G401 (cell line): Measurements from ENCODE around the gene GPA33. TPM values are rescaled to one million over a fixed set of nuclear protein-coding genes. Genes with fewer than 3 reads are reported as not detected.
A peak's percentile ranks its signal among the peaks of the same experiment; 100 is the strongest.

Experiments
- DNase-seq: peaks from one replicate; pipeline ENCODE4 v3.0.0-alpha.2; 2015; ENCODE audit warnings: low spot score
- in situ Hi-C: cut with HindIII; loops from 2 replicates; pipeline ENCODE4 v1.10.0; 2016; ENCODE audit warnings: low sequenced_read_pairs, mixed read lengths
- total RNA-seq: library from RNA; depleted of rRNA; stranded (reverse); fragments of >200 nt; shearing (Covaris generic); gene quantifications from 2 replicates; pipeline ENCODE4 v1.2.3, GENCODE V29; 2014

GPA33 gene
- total RNA-seq, 1 experiment from 2014 or later = 1.1 TPM

- in situ Hi-C loops = no loop called here
- DNase-seq = no peak
These were observed 30.7 kb upstream of the GPA33 start for GRCh38 chr1:167120899-167121298.

- in situ Hi-C loops = no loop called here
- DNase-seq = no peak
These were observed 29.5 kb upstream of the GPA33 start for GRCh38 chr1:167119696-167120095.

GRCh38 chr1:167118188-167118587, 28.0 kb upstream of the GPA33 start:
- in situ Hi-C loops = no loop called here
- DNase-seq = no peak

GRCh38 chr1:167117225-167117624, 27.0 kb upstream of the GPA33 start:
- no peak for DNase-seq
- in situ Hi-C loops = no loop called here

DNA sequence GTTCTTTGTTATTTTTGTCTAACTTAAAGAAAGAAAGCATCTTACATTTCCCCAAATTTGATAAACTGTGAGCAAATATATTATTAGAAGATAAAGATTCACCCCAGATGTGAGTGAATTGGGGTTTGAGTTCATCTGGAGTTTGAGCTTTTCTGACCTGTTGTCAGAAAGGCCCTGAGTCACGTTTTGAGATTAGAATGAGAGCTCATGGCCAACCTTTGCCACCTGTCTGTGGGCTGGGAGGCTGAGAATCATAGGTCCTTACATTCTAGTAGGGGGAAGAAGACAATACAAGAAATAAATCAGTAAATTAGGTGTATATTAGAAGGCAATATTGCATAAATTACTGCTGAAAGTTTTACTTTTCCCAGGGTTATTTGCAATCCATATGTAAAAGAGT, 26.0 kb upstream of the GPA33 start:
- in situ Hi-C loops = no loop called here
- no peak for DNase-seq

GRCh38 chr1:167115655-167116054, 25.5 kb upstream of the GPA33 start:
- in situ Hi-C loops = no loop called here
- DNase-seq = no peak

DNA sequence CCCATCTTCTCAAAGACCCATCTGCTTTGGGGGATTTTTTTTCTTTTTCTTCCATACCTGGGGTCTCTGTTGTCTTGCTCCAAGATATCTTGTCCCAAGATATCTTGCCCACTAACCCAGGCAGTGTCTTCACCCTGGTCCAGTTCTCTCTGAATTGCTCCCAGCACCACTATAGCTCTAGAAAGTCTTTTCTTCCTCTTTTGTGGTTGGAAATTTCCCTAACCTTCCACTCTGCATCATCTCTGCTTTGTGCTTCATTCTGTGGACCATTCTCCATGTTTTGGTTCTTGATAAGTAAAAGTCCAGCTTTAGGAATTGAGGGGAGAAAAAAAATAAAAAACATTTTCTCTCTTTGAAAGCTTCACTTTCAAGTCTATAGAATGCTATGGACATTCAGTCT, 24.5 kb upstream of the GPA33 start:
- in situ Hi-C loops = no loop called here
- DNase-seq = no peak

DNA sequence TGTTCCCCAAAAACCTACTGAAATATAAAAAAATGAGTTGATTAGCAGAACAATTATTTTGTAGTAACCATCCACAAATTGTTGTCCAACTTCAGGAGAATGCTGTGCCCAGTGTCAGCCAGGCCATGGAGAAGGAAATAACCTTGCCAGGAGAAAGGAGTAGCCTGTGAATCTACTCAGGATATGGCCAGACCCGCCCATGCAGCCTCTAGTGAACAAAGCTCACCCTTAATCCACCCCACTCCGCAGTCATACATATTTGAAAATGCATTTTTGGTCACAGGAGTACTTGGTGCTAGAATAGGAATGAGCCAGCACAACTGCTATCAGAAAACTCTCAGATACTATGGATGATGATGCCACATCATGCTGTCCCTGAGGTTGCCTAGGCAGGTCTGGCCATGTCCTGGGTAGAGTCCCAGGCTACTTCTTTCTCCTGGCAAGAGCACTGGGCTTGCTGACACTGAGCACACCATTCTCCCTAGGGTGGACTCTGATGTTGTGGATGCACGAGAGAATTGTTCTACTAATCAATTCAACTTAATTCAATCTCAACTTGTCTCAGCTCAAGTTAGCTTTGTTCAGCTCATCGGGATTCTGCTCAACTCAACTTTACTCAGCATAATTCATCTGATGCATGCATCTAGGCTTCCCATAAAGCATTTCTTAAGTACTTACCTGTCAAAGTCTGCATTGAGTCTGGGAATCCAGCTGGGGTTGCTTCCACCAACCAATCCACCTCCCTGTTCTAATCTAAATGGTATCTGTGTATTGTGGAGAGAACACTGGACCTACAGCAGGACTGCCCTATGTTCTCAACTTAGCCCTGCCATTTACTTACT, 21.9 kb upstream of the GPA33 start:
- in situ Hi-C loops = no loop called here
- no peak for DNase-seq

DNA sequence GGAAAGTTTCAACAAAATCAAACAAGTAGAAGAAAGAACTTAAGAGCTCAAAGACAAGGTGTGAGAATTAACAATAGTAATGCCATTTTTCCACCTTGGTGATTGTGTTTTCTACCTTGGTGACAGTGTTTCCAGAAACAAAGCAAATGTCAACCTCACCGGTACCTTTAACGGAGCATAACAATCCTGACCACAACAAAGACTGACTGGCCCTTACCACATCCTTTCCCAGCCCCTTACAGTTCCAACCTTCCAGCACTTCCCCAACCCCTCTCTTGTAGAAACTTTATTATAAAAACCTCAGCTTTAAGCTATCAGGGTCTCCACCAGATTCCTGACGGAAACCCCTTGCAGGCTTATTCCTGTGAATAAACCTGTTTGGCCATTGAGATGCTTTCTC, 20.4 kb upstream of the GPA33 start:
- in situ Hi-C loops = no loop called here

DNA sequence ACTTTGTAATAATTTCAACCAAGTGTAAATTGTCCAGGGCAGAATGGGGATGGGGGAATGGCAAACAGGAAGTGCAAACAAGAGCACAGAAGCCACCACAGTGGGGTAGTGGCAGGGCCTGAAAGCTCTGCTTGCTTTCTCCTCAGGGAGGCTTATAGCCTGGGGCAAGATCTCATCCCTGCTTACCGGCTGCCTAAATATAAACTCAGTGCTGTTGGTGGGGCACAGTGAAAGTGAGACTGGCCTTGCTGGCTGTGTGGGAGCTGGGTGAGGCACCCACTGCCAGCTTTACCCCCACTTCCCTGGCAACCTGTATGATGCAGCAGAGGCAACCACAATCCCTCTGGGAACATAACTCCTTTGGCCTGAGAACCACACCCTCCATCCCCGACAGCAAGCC, 18.9 kb upstream of the GPA33 start:
- DNase-seq = no peak
- in situ Hi-C loops = no loop called here

More for the DNA sequence above, 20.4 kb upstream of the GPA33 start:
- no peak for DNase-seq

- in situ Hi-C loops = no loop called here
These were observed 17.3 kb upstream of the GPA33 start for GRCh38 chr1:167107456-167107855.

GRCh38 chr1:167106119-167106461, 15.9 kb upstream of the GPA33 start:
- DNase-seq = peak; percentile 49
- in situ Hi-C loops = no loop called here

More at GRCh38 chr1:167107456-167107855, 17.3 kb upstream of the GPA33 start:
- DNase-seq = no peak

DNA sequence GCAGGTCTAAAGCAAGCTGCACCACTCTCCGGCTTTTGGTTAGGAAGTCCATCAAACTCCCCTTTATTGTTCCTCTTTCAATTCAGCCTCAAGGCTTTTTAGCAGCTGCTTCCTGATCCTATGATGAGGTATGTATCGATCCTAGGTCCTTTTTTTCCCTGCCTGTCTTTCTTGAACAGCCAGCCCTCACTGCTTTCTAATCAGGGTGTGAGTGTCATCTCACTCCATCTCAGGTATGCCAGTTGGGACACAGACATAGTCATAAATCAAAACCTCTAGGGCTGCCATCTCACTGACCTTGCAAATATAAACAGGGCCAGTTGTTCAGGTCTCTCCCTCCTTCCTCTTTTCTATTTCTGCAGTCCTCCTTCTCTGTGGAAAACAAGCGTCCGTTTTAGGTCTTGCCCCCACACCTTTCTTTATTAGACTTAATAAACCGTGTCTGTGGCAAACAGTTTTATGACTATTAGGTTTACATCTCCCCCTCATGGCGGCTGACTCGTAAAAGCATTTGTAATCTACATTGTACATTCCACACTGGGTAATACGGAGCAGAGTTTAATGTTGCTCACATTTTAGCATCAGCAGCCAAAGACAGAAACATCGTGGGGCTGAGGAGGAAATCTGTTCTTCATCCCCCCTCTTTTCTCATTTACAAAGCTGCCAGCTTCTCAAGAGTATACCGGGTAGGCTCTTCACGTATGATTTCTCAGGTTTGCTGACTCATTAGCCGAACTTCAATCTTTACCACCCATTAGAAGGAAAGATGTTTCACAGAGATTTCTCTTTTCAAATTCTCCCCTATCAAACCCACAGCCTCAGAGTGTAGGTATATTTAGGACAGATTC, 15.3 kb upstream of the GPA33 start:
- peak; percentile 61 for DNase-seq
- in situ Hi-C loops = no loop called here

DNA sequence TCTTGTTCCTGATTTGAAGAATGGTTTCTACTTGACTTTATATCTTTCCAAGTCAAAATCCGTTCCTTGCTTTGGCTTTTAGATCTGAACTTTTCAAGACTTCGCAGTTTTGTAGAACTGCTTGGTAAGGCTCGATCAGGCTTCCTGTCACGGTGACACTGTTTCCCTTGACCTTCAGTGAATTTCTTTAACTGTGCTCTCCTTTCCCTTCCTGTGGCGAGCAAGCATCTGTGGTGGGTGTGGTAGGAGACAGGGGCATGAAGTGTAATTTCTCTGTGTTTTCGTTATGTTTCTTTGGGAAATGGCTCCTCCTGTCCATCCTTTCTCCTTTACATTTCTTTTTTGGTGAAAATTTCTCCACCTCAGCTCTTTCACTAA, 14.1 kb upstream of the GPA33 start:
- in situ Hi-C loops = no loop called here
- no peak for DNase-seq

- no peak for DNase-seq
- in situ Hi-C loops = no loop called here
These were observed 12.9 kb upstream of the GPA33 start for GRCh38 chr1:167102906-167103573.

GRCh38 chr1:167101754-167102153, 11.6 kb upstream of the GPA33 start:
- no peak for DNase-seq
- in situ Hi-C loops = no loop called here

DNA sequence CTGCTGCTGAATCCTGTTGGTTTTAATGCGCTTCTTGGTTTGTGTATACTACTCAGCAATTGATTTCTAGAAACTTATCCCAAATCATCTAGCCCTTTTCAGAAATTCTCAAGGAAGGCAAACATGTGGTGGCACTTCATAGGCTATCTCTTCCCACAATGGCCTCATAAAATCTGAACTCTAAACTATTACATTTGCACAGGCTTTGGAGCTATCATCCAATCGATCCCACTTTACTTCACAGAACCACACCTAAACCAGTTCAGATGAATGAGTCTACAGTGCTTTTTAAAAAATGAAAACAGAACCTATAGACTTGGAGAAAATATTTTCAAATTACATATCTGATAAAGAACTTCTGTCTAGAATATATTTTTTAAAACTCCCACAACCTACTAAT, 10.6 kb upstream of the GPA33 start:
- in situ Hi-C loops = no loop called here
- DNase-seq = no peak

- in situ Hi-C loops = no loop called here
- no peak for DNase-seq
These were observed 9.7 kb upstream of the GPA33 start for GRCh38 chr1:167099851-167100250.

DNA sequence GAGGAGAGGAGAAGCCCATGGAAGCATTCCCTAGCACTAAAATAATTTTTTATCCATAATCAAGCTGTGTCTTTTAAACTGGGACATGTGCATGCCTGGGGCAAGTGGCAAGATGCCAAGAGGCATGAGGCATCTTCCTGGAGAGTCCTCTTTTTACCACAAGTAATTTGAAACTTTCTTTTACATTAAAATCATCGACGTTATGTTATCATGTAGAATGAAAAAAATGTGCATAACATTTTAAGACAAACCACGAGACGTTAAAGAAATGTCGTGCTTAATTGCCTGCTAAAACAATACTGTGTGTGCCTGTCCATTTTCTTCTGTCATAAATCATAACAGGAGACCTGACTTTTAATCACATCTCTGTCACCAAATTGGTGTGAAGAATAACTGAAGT, 5.2 kb upstream of the GPA33 start:
- DNase-seq = peak; percentile 46
- in situ Hi-C loops = no loop called here

GRCh38 chr1:167094690-167095089, 4.5 kb upstream of the GPA33 start:
- in situ Hi-C loops = no loop called here

More at GRCh38 chr1:167094690-167095089, 4.5 kb upstream of the GPA33 start:
- DNase-seq = no peak
